Measurements from ENCODE around the gene SEMA5A. TPM values are rescaled to one million over a fixed set of nuclear protein-coding genes. Genes with fewer than 3 reads are reported as not detected.

SEMA5A gene
- total RNA-seq, 1 donor from 2014 or later: 11.9 TPM

- Histone ChIP-seq H3K79me2 (ENCODE audit: low read depth) (no peaks in the 10 kb centered on the region), H3K27ac (no peak overlapping the region), H3F3A (ENCODE audit: low read depth) (no peaks in the 10 kb centered on the region), H3K36me3 (no peaks in the 10 kb centered on the region), H4K20me1 (ENCODE audit: low read depth) (no peaks in the 10 kb centered on the region), H3K4me2 (no peak overlapping the region), H3K27me3 (no peaks in the 10 kb centered on the region), H3K4me1 (no peaks in the 10 kb centered on the region), H3K9ac (no peak overlapping the region), H3K4me3 (no peak overlapping the region), H3K9me3 (ENCODE audit: low read depth) (no peaks in the 10 kb centered on the region), H2AFZ (replicated peaks) (no peak overlapping the region)
- H3K27ac Mint-ChIP-seq: no peak overlapping the region
- TF ChIP-seq EZH2 (IDR thresholded peaks at IDR 0.05) (no peak), EZH2phosphoT487 (IDR thresholded peaks at IDR 0.05) (no peak), CTCF (IDR thresholded peaks at IDR 0.05) (no peak)
- H3K27me3 Mint-ChIP-seq (ENCODE audit: insufficient read depth, low read depth): peaks cover 1% of the 10 kb centered on the region
- peaks cover 13% of the 10 kb centered on the region for H3K36me3 Mint-ChIP-seq
- H3K4me1 Mint-ChIP-seq: no peaks in the 10 kb centered on the region
- no peak for DNase-seq (ENCODE audit: low spot score)
- no peaks in the 10 kb centered on the region for H3K9me3 Mint-ChIP-seq
- H3K4me3 Mint-ChIP-seq: no peak overlapping the region
Observed at GRCh38 chr5:9507974-9508373, 37.9 kb downstream of the SEMA5A start.

- H3K4me3 Mint-ChIP-seq: no peak overlapping the region
- Histone ChIP-seq H3K4me2 (no peak overlapping the region), H3K4me1 (no peaks in the 10 kb centered on the region), H3K9ac (no peak overlapping the region), H3K36me3 (no peaks in the 10 kb centered on the region), H3K79me2 (ENCODE audit: low read depth) (no peaks in the 10 kb centered on the region), H3K27me3 (no peaks in the 10 kb centered on the region), H3K9me3 (ENCODE audit: low read depth) (no peaks in the 10 kb centered on the region), H4K20me1 (ENCODE audit: low read depth) (no peaks in the 10 kb centered on the region), H3F3A (ENCODE audit: low read depth) (no peaks in the 10 kb centered on the region), H3K27ac (no peak overlapping the region), H3K4me3 (no peak overlapping the region), H2AFZ (replicated peaks) (no peak overlapping the region)
- H3K27ac Mint-ChIP-seq: no peak overlapping the region
- no peaks in the 10 kb centered on the region for H3K4me1 Mint-ChIP-seq
- peaks cover 13% of the 10 kb centered on the region for H3K36me3 Mint-ChIP-seq
- H3K27me3 Mint-ChIP-seq (ENCODE audit: insufficient read depth, low read depth): peaks cover 2% of the 10 kb centered on the region
- DNase-seq (ENCODE audit: low spot score): no peak
- no peaks in the 10 kb centered on the region for H3K9me3 Mint-ChIP-seq
- TF ChIP-seq CTCF (IDR thresholded peaks at IDR 0.05) (no peak), EZH2phosphoT487 (IDR thresholded peaks at IDR 0.05) (no peak), EZH2 (IDR thresholded peaks at IDR 0.05) (no peak)
Observed at GRCh38 chr5:9505225-9505624, 40.6 kb downstream of the SEMA5A start.

GRCh38 chr5:9502864-9503263 is 43.0 kb downstream of the SEMA5A start:
- H3K4me1 ChIP-seq: no peaks in the 10 kb centered on the region
- no peaks in the 10 kb centered on the region for H3K79me2 ChIP-seq (ENCODE audit: low read depth)
- H3K4me3 Mint-ChIP-seq: no peak overlapping the region
- no peaks in the 10 kb centered on the region for H3K9me3 Mint-ChIP-seq
- peaks cover 2% of the 10 kb centered on the region for H3K27me3 Mint-ChIP-seq (ENCODE audit: insufficient read depth, low read depth)
- TF ChIP-seq EZH2phosphoT487 (IDR thresholded peaks at IDR 0.05) (no peak), CTCF (IDR thresholded peaks at IDR 0.05) (no peak), EZH2 (IDR thresholded peaks at IDR 0.05) (no peak)
- H3K4me2 ChIP-seq: no peak overlapping the region
- H3K27me3 ChIP-seq: no peaks in the 10 kb centered on the region
- no peaks in the 10 kb centered on the region for H4K20me1 ChIP-seq (ENCODE audit: low read depth)
- H3K36me3 Mint-ChIP-seq: peaks cover 3% of the 10 kb centered on the region
- H3K27ac Mint-ChIP-seq: no peak overlapping the region
- no peak overlapping the region for H3K9ac ChIP-seq
- no peaks in the 10 kb centered on the region for H3K36me3 ChIP-seq
- no peak for DNase-seq (ENCODE audit: low spot score)
- H3K4me3 ChIP-seq: no peak overlapping the region
- no peak overlapping the region for H3K27ac ChIP-seq
- no peaks in the 10 kb centered on the region for H3F3A ChIP-seq (ENCODE audit: low read depth)
- H3K4me1 Mint-ChIP-seq: no peaks in the 10 kb centered on the region
- H2AFZ ChIP-seq (replicated peaks): no peak overlapping the region
- H3K9me3 ChIP-seq (ENCODE audit: low read depth): no peaks in the 10 kb centered on the region
